ENCODE data around the gene TRPV4.

DNA sequence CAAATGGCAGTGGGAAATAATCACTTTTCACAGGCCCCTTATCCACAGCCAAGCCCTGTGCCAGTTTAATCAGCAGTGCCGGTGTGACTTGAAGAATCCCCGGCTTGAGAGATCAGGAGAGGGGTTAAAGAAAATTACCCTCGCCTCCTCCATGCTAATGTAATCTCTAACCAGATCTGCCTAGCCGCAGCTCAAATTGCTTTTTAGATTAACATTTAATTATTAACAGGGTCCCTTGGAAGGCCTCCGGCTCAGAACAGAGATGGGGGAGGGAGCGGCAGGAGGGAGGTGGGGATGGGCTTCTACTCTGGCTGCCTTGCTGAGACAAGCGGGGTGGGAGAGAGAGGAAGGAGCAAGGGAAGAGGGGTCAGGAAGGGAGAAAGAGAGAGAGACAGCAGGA, 95.6 kb downstream of the TRPV4 start:
- TF ChIP-seq, protein P1, sequence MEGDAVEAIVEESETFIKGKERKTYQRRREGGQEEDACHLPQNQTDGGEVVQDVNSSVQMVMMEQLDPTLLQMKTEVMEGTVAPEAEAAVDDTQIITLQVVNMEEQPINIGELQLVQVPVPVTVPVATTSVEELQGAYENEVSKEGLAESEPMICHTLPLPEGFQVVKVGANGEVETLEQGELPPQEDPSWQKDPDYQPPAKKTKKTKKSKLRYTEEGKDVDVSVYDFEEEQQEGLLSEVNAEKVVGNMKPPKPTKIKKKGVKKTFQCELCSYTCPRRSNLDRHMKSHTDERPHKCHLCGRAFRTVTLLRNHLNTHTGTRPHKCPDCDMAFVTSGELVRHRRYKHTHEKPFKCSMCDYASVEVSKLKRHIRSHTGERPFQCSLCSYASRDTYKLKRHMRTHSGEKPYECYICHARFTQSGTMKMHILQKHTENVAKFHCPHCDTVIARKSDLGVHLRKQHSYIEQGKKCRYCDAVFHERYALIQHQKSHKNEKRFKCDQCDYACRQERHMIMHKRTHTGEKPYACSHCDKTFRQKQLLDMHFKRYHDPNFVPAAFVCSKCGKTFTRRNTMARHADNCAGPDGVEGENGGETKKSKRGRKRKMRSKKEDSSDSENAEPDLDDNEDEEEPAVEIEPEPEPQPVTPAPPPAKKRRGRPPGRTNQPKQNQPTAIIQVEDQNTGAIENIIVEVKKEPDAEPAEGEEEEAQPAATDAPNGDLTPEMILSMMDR (tag by site-specific recombination; IDR thresholded peaks at IDR 0.05) = no peak
- TF ChIP-seq SETDB1 (IDR thresholded peaks at IDR 0.05; ENCODE audit: insufficient read length, low read length) (no peak), ZBTB20 (tag by site-specific recombination; IDR thresholded peaks at IDR 0.05) (no peak), ZNF211 (tag by site-specific recombination; IDR thresholded peaks at IDR 0.05; ENCODE audit: low read depth) (no peak), ZNF560 (tag by site-specific recombination; IDR thresholded peaks at IDR 0.05; ENCODE audit: borderline replicate concordance) (no peak), ZBTB1 (tag by site-specific recombination; IDR thresholded peaks at IDR 0.05) (no peak), EGR2 (tag by site-specific recombination; IDR thresholded peaks at IDR 0.05; ENCODE audit: low read depth) (no peak), ZNF404 (tag by site-specific recombination; IDR thresholded peaks at IDR 0.05) (no peak), YY1 (tag by site-specific recombination; IDR thresholded peaks at IDR 0.05) (no peak)
- TF ChIP-seq, protein P2, sequence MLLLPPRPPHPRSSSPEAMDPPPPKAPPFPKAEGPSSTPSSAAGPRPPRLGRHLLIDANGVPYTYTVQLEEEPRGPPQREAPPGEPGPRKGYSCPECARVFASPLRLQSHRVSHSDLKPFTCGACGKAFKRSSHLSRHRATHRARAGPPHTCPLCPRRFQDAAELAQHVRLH (tag by site-specific recombination; IDR thresholded peaks at IDR 0.05) = no peak
- TF ChIP-seq, protein P3, sequence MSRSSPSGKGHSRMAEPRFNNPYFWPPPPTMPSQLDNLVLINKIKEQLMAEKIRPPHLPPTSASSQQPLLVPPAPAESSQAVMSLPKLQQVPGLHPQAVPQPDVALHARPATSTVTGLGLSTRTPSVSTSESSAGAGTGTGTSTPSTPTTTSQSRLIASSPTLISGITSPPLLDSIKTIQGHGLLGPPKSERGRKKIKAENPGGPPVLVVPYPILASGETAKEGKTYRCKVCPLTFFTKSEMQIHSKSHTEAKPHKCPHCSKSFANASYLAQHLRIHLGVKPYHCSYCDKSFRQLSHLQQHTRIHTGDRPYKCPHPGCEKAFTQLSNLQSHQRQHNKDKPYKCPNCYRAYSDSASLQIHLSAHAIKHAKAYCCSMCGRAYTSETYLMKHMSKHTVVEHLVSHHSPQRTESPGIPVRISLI (tag by site-specific recombination; IDR thresholded peaks at IDR 0.05) = no peak
